Neutrophil (primary cell): ENCODE data around the gene CX3CR1.
A peak's percentile ranks its signal among the peaks of the same experiment; 100 is the strongest.

Experiments
- H3K27ac ChIP-seq: fragments of 200-600 bp; sonication (generic); 2 replicates; pipeline ENCODE4 v1.5.1; 2016; ENCODE audit warnings: mild to moderate bottlenecking, moderate library complexity
- H3K27me3 ChIP-seq: fragments of 200-600 bp; sonication (generic); 2 replicates; pipeline ENCODE4 v1.6.0; 2016; ENCODE audit warnings: mild to moderate bottlenecking
- H3K36me3 ChIP-seq: fragments of 200-600 bp; sonication (generic); 2 replicates; pipeline ENCODE4 v1.5.1; 2017
- H3K4me1 ChIP-seq, 2 experiments: fragments of 200-600 bp in 1 of 2; sonication (generic) in 1 of 2; 1 replicate in 1 of 2; 2 replicates in 1 of 2; pipeline versions ENCODE4 v1.5.1 to v1.6.1; 2013 to 2016; ENCODE audit warnings: low read depth in 1 of 2, low read length in 1 of 2, mild to moderate bottlenecking in 1 of 2, moderate library complexity in 1 of 2; ENCODE audit not compliant: control insufficient read depth in 1 of 2, insufficient read depth in 1 of 2
- H3K4me3 ChIP-seq, 2 experiments: fragments of 200-600 bp in 1 of 2; sonication (generic) in 1 of 2; 1 replicate in 1 of 2; 2 replicates in 1 of 2; pipeline ENCODE4 v1.5.1; 2013 to 2016; ENCODE audit warnings: low read depth in 1 of 2, low read length in 1 of 2, mild to moderate bottlenecking in 1 of 2, moderate library complexity in 1 of 2
- H3K9me3 ChIP-seq: fragments of 200-600 bp; sonication (generic); 2 replicates; pipeline ENCODE4 v1.5.1; 2016
- TF ChIP-seq, protein P1 (sequence below): fragments of 200-600 bp; sonication (generic); IDR thresholded peaks from 2 replicates; pipeline ENCODE4 v1.5.1; 2016; ENCODE audit warnings: antibody characterized with exemption

CX3CR1 gene

DNA sequence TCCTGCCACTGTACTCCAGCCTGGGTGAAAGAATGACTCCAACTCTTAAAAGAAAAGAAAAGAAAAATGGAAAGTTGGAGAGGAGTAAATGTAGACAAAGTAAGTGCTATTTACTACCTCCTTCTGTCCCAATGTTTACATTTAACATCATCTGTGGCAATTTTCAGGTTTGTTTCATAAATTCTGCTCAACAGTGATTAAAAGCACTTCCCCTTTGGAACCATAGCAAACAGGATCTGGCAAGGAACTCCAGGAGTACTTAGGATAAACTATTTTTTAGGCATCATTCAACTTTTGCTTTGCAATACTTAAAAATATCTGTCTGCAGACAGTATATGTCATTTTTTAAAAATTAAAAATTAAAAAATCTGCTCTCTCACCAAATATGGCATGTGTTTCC is 5.5 kb upstream of the CX3CR1 start:
- Histone ChIP-seq H3K27me3 (no peaks in the 10 kb centered on the region), H3K9me3 (no peaks in the 10 kb centered on the region), H3K4me3 (no peak overlapping the region), H3K27ac (peak overlapping the region; percentile 29), H3K4me1 (peaks cover 47 to 48% of the 10 kb centered on the region in 2 experiments), H3K36me3 (no peaks in the 10 kb centered on the region)
- TF ChIP-seq, protein P1, sequence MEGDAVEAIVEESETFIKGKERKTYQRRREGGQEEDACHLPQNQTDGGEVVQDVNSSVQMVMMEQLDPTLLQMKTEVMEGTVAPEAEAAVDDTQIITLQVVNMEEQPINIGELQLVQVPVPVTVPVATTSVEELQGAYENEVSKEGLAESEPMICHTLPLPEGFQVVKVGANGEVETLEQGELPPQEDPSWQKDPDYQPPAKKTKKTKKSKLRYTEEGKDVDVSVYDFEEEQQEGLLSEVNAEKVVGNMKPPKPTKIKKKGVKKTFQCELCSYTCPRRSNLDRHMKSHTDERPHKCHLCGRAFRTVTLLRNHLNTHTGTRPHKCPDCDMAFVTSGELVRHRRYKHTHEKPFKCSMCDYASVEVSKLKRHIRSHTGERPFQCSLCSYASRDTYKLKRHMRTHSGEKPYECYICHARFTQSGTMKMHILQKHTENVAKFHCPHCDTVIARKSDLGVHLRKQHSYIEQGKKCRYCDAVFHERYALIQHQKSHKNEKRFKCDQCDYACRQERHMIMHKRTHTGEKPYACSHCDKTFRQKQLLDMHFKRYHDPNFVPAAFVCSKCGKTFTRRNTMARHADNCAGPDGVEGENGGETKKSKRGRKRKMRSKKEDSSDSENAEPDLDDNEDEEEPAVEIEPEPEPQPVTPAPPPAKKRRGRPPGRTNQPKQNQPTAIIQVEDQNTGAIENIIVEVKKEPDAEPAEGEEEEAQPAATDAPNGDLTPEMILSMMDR, result no peak

DNA sequence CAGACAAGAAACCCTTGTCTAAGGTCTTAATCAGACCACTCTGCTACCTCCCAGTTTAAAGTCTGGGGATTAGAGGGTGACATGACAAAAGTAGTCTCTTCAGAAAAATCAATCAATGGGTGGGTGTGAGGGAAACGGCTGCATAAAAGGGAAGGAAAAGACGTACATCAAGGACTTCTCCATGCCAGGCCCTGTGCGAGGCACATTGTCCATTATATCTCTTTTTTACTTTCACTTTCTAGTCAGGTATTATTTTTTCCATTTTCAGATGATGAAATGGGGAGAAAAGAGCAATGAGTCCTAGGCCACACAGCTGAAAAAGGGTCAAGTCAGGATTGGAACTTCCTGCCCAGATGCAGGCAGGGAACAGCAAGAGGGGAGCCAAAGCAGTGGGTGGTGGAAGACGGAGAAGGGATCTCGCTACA is 4.6 kb upstream of the CX3CR1 start:
- H3K4me3 ChIP-seq, result no peak overlapping the region
- peaks cover 56% of the 10 kb centered on the region in 2 experiments for H3K4me1 ChIP-seq
- no peaks in the 10 kb centered on the region for H3K36me3 ChIP-seq
- TF ChIP-seq, protein P1, result no peak
- H3K9me3 ChIP-seq, result no peaks in the 10 kb centered on the region
- peak overlapping the region; percentile 53 for H3K27ac ChIP-seq
- no peaks in the 10 kb centered on the region for H3K27me3 ChIP-seq

DNA sequence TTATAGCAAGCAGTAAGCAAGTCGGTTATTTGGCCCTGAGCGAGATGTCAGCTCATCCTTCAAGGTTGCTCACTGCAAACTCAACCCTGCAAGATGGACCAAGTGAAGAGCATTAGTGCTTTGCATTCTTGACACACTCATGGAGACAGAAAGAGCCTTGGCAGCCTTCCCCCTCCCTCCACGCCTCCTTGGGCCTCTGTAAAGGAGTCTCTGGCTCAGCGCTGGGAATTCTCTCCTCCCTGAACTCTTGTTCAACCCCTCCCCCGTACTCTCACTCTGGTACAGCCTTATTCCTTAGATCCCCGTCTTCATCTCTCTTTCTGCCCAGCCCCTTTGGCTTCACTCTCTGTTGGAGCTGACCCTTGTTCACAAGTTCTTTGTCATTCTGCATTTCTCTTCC is 2.2 kb upstream of the CX3CR1 start:
- no peaks in the 10 kb centered on the region for H3K9me3 ChIP-seq
- TF ChIP-seq, protein P1, result no peak
- no peak overlapping the region for H3K27ac ChIP-seq
- no peaks in the 10 kb centered on the region for H3K36me3 ChIP-seq
- H3K4me3 ChIP-seq, result no peak overlapping the region
- H3K4me1 ChIP-seq, result peaks cover 46% of the 10 kb centered on the region in 2 experiments
- no peaks in the 10 kb centered on the region for H3K27me3 ChIP-seq

DNA sequence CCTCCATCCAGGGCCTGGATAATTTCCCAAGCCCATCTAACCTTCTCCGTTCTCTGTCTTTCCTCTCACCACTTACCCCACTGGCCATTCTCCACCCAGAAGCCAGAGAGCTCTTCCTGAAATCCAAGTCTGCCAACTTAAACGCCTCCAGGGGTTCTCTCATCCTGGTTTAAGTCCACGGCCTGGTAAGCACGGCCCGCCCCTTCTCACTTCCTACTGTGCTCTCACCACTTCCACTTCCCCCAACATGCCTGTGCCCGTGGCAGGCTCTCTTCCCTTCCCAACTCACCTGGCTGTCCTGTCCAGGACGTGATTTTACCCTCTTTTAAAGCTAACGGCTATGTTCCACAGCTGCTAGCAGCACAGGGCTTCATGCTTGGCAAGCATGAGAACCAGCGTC is 1.7 kb upstream of the CX3CR1 start:
- Histone ChIP-seq H3K4me1 (peaks cover 45 to 46% of the 10 kb centered on the region in 2 experiments), H3K9me3 (no peaks in the 10 kb centered on the region), H3K27ac (peak overlapping the region; percentile 59), H3K4me3 (peak overlapping the region; percentile 50 to 56), H3K27me3 (no peaks in the 10 kb centered on the region), H3K36me3 (no peaks in the 10 kb centered on the region)
- TF ChIP-seq, protein P1, result no peak

DNA sequence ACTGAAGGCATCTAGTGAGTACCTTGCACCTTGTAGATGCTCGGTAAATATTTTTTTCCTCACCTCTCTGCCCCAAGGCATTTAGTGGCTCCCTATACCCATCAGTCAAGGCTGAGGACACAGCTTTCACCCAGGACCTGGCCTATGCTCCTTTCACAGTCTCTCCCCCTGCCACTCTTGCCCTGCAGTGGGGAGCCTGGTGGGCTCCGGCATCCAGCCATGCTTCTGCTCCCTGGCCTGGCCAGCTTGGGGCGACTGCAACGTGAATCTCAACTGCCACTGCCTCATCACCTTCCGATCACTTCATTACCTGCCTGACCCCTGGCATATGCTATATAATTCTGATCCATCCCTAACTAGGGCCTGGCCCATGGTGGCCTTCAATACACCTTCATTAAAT is 735 bp upstream of the CX3CR1 start:
- Histone ChIP-seq H3K4me1 (peaks cover 45% of the 10 kb centered on the region in 2 experiments), H3K36me3 (no peaks in the 10 kb centered on the region), H3K27ac (peak overlapping the region; percentile 39), H3K4me3 (peak overlapping the region; percentile 50 to 56), H3K9me3 (no peaks in the 10 kb centered on the region), H3K27me3 (no peaks in the 10 kb centered on the region)
- TF ChIP-seq, protein P1, result no peak

DNA sequence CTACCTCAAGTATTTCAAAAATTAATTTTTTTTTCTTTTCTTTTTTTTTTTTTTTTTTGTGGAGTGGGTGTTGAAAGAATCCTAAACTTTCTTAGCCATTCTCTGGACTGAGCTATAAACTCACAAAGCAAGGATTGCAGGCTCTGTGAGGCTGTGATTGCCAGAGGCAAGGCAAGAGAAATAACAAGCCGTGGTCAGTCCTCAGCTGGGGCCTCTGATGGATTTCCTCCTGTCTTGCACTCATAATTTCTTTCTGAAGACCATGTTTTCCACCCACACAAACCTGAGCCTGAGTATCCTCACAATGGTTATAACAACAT is 1.3 kb downstream of the CX3CR1 start:
- Histone ChIP-seq H3K36me3 (no peaks in the 10 kb centered on the region), H3K4me1 (peaks cover 29 to 31% of the 10 kb centered on the region in 2 experiments), H3K27me3 (no peaks in the 10 kb centered on the region), H3K9me3 (no peaks in the 10 kb centered on the region), H3K4me3 (no peak overlapping the region), H3K27ac (no peak overlapping the region)
- TF ChIP-seq, protein P1, result no peak
